A673 (cell line): ENCODE measurements around the gene EIPR1. TPM values are rescaled to one million over a fixed set of nuclear protein-coding genes. Genes with fewer than 3 reads are reported as not detected.
"Not testable (repeated sequence)": the region's sequence is repeated elsewhere in the genome, so short reads cannot be mapped to it uniquely, and the experiment has no call there.

Source experiments
- BruUV-seq: library from RNA; stranded (reverse); fragments of 400-500 nt; replicated peaks from 2 replicates; lab custom pipeline; 2021; lab: Mats Ljungman, UMichigan
- CTCF ChIA-PET: fragments of 300-600 bp; sonication (Branson Sonifier 250); formaldehyde crosslinking; loops from one replicate; lab custom pipeline; 2022; ENCODE audit warnings: antibody characterized with exemption; lab: Charles Lee
- POLR2A ChIA-PET: fragments of 300-600 bp; sonication (Branson Sonifier 250); formaldehyde crosslinking; loops from one replicate; lab custom pipeline; 2022; ENCODE audit warnings: antibody characterized with exemption; ENCODE audit not compliant: low non-redundant PET; lab: Charles Lee
- DNase-seq: peaks from one replicate; pipeline ENCODE4 v3.0.0-alpha.2; 2015; ENCODE audit warnings: low spot score
- H3K27ac ChIP-seq: fragments of 200-600 bp; sonication (generic); 2 replicates; pipeline ENCODE4 v1.5.1; 2016; ENCODE audit warnings: mixed run types, low read depth, mild to moderate bottlenecking, mixed read lengths, antibody characterized with exemption, low read length; ENCODE audit not compliant: poor library complexity, severe bottlenecking
- H3K27me3 ChIP-seq: fragments of 200-600 bp; sonication (generic); replicated peaks from 2 replicates; pipeline ENCODE4 v1.6.1; 2017; ENCODE audit warnings: mixed run types, low read depth, mild to moderate bottlenecking, mixed read lengths, antibody characterized with exemption, low read length; ENCODE audit not compliant: insufficient read depth, poor library complexity
- H3K36me3 ChIP-seq: fragments of 200-600 bp; sonication (generic); 2 replicates; pipeline ENCODE4 v1.6.1; 2016; ENCODE audit warnings: mixed run types, mild to moderate bottlenecking, mixed read lengths, antibody characterized with exemption, low read length; ENCODE audit not compliant: insufficient read depth, poor library complexity, severe bottlenecking
- H3K4me1 ChIP-seq: fragments of 200-600 bp; sonication (generic); 2 replicates; pipeline ENCODE4 v1.6.1; 2017; ENCODE audit warnings: mixed run types, mild to moderate bottlenecking, mixed read lengths, antibody characterized with exemption, low read length; ENCODE audit not compliant: insufficient read depth, poor library complexity, severe bottlenecking
- H3K4me3 ChIP-seq: fragments of 200-600 bp; sonication (generic); 2 replicates; pipeline ENCODE4 v1.5.1; 2016; ENCODE audit warnings: low read depth, mixed run types, mild to moderate bottlenecking, mixed read lengths, low read length; ENCODE audit not compliant: poor library complexity, severe bottlenecking
- H3K9me3 ChIP-seq: fragments of 200-600 bp; sonication (generic); 2 replicates; pipeline ENCODE4 v1.6.1; 2016; ENCODE audit warnings: mixed run types, low read depth, mild to moderate bottlenecking, mixed read lengths, antibody characterized with exemption, low read length; ENCODE audit not compliant: poor library complexity, severe bottlenecking
- CTCF ChIP-seq: fragments of 300-800, 200-600 bp; sonication (generic); conservative IDR thresholded peaks from 2 replicates; pipeline ENCODE4 v1.5.1; 2017; ENCODE audit warnings: low read depth, mild to moderate bottlenecking, antibody characterized with exemption, low read length, moderate library complexity, mixed read lengths
- EZH2 ChIP-seq: fragments of 200-600 bp; sonication (generic); IDR thresholded peaks from 2 replicates; pipeline ENCODE4 v1.6.1; 2017; ENCODE audit warnings: borderline replicate concordance, low read depth, mild to moderate bottlenecking, mixed read lengths, antibody characterized with exemption, low read length; ENCODE audit not compliant: poor library complexity, severe bottlenecking
- intact Hi-C: fragments of 100-400 bp; cut with micrococcal nuclease; formaldehyde crosslinking; loops from one replicate; pipeline ENCODE4 v1.10.0; 2022; ENCODE audit not compliant: unreplicated experiment
- total RNA-seq: library from RNA; stranded (reverse); gene quantifications from 2 replicates; pipeline ENCODE4 v1.2.3, GENCODE V29; 2021

Gene EIPR1
- total RNA-seq, 1 experiment from 2014 or later, result 37.0 TPM

GRCh38 chr2:3183766-3184165 lies 193.9 kb downstream of the EIPR1 start:
- BruUV-seq, result no TSS peak
- CTCF ChIA-PET, result no interaction called here
- POLR2A ChIA-PET, result no interaction called here
- Histone ChIP-seq H3K9me3 (no peaks in the 10 kb centered on the region), H3K36me3 (no peaks in the 10 kb centered on the region), H3K4me1 (peaks cover 5% of the 10 kb centered on the region), H3K4me3 (no peak overlapping the region), H3K27me3 (no peaks in the 10 kb centered on the region), H3K27ac (no peak overlapping the region)
- no peak for DNase-seq
- TF ChIP-seq EZH2 (no peak), CTCF (no peak)
- intact Hi-C loops, result no loop called here

GRCh38 chr2:3182848-3183247 lies 194.8 kb downstream of the EIPR1 start:
- no peak for DNase-seq
- Histone ChIP-seq H3K4me1 (peaks cover 9% of the 10 kb centered on the region), H3K36me3 (no peaks in the 10 kb centered on the region), H3K27ac (no peak overlapping the region), H3K27me3 (no peaks in the 10 kb centered on the region), H3K4me3 (no peak overlapping the region), H3K9me3 (no peaks in the 10 kb centered on the region)
- CTCF ChIA-PET, result no interaction called here
- intact Hi-C loops, result no loop called here
- no TSS peak for BruUV-seq
- TF ChIP-seq EZH2 (no peak), CTCF (no peak)
- POLR2A ChIA-PET, result no interaction called here

- BruUV-seq, result no TSS peak
- Histone ChIP-seq H3K9me3 (no peaks in the 10 kb centered on the region), H3K27ac (no peak overlapping the region), H3K27me3 (no peaks in the 10 kb centered on the region), H3K4me1 (peaks cover 9% of the 10 kb centered on the region), H3K36me3 (no peaks in the 10 kb centered on the region), H3K4me3 (no peak overlapping the region)
- CTCF ChIA-PET, result no interaction called here
- POLR2A ChIA-PET, result no interaction called here
- intact Hi-C loops, result no loop called here
- no peak for TF ChIP-seq EZH2
- TF ChIP-seq CTCF, result no peak
- DNase-seq, result no peak
These were observed 196.1 kb downstream of the EIPR1 start for GRCh38 chr2:3181416-3182010.

- POLR2A ChIA-PET, H3K4me3 ChIP-seq, intact Hi-C loops, H3K4me1 ChIP-seq, H3K27ac ChIP-seq, H3K36me3 ChIP-seq, H3K9me3 ChIP-seq, BruUV-seq, H3K27me3 ChIP-seq, DNase-seq, CTCF ChIA-PET: not testable (repeated sequence)
These were observed 196.8 kb downstream of the EIPR1 start for GRCh38 chr2:3180909-3181221.
